G401 (cell line): ENCODE results near the gene SEC63. TPM values are rescaled to one million over a fixed set of nuclear protein-coding genes. Genes with fewer than 3 reads are reported as not detected.
A peak's percentile ranks its signal among the peaks of the same experiment; 100 is the strongest.
"Not testable (repeated sequence)": the region's sequence is repeated elsewhere in the genome, so short reads cannot be mapped to it uniquely, and the experiment has no call there.

ENCODE experiments used
- DNase-seq: peaks from one replicate; pipeline ENCODE4 v3.0.0-alpha.2; 2015; ENCODE audit warnings: low spot score
- in situ Hi-C: cut with HindIII; loops from 2 replicates; pipeline ENCODE4 v1.10.0; 2016; ENCODE audit warnings: low sequenced_read_pairs, mixed read lengths
- total RNA-seq: library from RNA; depleted of rRNA; stranded (reverse); fragments of >200 nt; shearing (Covaris generic); gene quantifications from 2 replicates; pipeline ENCODE4 v1.2.3, GENCODE V29; 2014; rRNA removed

Gene SEC63, protein sequence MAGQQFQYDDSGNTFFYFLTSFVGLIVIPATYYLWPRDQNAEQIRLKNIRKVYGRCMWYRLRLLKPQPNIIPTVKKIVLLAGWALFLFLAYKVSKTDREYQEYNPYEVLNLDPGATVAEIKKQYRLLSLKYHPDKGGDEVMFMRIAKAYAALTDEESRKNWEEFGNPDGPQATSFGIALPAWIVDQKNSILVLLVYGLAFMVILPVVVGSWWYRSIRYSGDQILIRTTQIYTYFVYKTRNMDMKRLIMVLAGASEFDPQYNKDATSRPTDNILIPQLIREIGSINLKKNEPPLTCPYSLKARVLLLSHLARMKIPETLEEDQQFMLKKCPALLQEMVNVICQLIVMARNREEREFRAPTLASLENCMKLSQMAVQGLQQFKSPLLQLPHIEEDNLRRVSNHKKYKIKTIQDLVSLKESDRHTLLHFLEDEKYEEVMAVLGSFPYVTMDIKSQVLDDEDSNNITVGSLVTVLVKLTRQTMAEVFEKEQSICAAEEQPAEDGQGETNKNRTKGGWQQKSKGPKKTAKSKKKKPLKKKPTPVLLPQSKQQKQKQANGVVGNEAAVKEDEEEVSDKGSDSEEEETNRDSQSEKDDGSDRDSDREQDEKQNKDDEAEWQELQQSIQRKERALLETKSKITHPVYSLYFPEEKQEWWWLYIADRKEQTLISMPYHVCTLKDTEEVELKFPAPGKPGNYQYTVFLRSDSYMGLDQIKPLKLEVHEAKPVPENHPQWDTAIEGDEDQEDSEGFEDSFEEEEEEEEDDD
- total RNA-seq, result 2.3 and 20.2 TPM in 2 replicates

DNA sequence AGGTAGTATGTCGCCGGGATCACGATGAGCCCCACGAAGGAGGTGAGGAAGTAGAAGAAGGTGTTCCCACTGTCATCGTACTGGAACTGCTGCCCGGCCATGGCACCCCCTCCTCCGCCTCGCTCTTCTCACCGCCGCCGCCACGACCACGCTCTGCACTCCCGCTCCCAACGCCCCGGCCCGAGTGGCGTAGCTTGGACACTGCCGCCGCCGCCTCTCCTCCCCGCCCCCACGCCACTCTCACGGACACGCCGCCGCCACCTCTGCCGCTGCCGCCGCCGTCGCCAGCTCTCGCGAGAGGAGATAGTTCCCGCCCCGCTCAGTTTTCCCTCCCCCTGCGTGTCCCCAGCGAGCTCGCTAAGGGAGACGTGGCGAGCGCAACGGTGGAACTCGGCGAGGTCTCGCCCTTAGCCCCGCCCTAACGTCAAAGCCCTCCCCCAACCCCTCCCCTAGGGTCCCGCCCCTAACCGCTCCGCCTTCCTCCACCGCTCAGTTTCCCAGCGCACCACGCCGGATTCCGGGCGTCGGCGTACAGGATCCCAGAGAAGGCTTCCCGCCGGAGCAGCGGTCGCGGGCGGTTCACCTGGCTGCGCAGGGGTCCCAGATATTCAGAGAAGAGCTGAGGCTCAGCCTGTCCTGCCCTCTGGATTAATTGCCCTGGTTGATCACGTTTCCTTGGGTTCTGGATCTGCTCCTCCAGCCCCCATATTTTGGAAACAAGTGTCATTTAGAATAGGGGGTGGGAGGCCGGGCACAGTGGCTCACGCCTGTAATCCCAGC, at the start of gene SEC63:
Gene SEC63, minus strand, starts transcription at position 300 of the 780 bp plus-strand sequence. Its CDS starts 199 bp downstream, at position 101.
- DNase-seq, result peak; percentile 98
- in situ Hi-C loops, result no loop called here

DNA sequence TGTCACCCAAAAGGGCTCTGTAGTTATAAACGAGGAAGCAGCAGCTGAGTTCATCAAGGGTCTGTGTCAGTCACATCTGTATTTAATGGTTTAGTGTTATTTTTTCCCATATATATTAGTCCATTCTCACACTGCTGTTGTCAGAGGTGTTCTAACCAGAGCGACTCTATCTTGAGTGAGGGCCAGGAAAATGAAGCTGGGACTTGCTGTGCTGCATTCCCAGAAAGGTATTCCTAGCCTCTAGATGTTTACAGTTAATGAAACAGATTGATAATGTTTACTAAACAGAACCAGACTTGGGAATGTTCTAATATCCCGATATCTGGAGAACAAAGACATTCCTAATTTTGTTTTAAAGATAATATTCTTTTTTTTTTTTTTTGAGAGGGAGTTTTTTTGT, 48.0 kb upstream of the SEC63 start:
- in situ Hi-C loops, result no loop called here
- DNase-seq, result no peak

DNA sequence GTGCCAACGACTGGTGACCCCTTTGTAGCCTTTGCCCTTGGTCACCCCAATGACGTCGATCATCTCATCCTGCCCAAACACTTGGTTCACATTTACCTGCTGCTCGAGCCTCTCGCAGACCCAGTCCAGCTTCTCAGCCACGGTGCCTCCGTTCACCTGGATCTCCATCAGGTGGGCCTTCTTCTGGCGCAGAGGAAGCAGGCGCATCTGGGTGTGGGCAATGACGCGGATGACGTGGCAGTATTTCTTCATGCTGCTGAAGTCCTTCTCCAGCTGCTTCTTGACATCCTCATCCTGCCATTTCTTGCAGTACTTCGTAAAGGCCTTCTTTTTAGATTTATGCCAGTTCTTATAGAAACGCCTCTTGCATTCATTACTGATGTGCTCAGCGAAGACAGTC, 46.9 kb upstream of the SEC63 start:
- no peak for DNase-seq
- in situ Hi-C loops, result no loop called here

DNA sequence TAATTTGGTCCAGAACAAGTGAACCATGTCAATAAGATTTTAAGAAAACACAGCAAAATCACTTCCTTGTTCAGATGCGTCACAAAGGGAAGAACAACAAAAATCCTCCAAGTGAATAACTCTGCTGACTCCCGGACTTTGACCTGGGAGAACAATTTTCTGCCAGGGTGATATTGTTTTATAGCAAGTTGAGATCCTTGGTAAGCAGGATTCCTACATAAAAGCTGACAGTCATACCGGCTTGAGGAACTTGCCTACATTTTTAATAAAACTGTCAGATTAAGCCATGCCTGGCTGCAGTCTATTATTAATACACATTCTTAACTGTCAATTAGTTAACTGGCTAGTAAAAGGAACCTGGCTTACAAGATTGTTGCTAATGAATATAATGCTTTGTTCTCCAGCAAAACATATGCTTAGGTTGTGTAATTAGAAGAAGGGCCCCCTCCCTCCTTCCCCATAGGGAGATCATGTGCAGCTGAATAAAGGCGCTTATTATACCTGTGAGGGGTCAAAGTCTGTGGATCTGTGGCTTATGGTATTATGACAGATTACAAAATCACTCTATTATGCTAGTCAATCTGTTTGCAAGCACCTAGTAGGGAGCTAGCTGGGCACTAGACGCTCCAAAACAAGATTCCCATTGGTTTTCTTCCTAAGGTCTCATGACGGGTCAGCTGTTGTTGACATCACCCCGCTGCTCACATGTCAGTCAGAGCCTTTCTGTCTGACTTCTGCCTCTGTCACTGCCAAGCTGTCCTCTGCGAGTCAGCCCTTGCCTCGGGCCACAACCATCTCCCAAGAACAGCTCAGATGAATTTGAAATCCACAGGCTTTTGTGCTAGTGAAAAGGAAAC, 44.6 kb upstream of the SEC63 start:
- peak; percentile 28 for DNase-seq
- in situ Hi-C loops, result no loop called here

DNA sequence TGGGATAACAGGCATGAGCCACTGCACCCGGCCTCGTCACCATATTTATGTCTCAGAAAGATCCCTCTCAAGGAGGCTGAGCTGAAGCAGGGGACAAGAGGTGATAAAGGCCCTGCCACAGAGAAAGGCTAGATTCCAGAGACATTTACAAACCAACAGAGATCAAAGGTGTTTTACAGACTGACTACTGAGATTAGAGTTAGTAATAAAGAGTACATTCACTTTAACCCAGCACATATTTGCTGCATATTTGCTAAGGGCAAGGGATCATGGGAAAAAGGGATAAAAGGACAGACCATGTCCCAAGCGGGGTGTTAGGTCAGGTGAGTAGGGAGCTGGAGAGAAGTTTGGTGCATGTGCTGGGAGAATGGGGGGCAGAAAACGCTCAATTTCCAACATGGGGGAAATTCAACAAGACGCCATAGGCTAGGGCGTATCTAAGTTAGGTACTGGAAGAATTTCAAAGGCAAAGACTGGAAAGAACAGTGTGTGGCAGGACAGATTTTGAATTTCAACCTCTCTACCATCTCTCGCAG, 43.8 kb upstream of the SEC63 start:
- in situ Hi-C loops, result no loop called here
- no peak for DNase-seq

DNA sequence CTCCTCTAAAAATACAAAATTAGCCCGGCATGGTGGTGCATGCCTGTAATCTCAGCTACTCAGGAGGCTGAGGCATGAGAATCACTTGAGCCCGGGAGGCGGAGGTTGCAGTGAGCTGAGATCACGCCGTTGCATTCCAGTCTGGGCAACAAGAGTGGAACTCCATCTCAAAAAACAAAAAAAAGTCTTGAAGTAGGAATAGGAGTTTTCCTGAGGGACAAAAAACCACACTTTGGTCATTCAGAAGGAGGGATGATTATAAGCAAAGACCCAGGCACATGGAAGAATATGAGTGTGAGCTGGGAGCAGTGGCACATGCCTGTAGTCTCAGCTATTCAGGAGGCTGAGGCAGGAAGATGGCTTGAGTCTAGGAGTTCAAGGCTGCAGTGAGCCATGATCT, 42.3 kb upstream of the SEC63 start:
- DNase-seq, in situ Hi-C loops: not testable (repeated sequence)

DNA sequence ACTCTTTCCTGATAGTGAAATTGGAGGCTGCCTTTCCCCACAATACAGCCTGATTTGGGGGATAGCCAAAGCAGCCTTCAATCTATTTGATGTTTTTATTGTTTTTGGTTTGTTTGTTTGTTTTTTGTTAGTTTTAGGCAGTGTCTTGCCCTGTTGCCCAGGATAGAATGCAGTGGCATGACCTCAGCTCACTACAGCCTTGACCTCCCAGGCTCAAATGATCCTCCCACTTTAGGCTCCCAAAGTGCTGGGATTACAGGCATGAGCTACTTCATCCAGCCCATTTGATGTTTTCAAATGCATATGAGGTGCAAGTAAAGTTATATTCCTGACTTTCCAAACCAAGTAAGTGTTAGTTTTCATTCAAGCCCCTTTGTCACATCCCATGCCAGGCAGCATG, 41.3 kb upstream of the SEC63 start:
- DNase-seq, result no peak
- in situ Hi-C loops, result no loop called here

DNA sequence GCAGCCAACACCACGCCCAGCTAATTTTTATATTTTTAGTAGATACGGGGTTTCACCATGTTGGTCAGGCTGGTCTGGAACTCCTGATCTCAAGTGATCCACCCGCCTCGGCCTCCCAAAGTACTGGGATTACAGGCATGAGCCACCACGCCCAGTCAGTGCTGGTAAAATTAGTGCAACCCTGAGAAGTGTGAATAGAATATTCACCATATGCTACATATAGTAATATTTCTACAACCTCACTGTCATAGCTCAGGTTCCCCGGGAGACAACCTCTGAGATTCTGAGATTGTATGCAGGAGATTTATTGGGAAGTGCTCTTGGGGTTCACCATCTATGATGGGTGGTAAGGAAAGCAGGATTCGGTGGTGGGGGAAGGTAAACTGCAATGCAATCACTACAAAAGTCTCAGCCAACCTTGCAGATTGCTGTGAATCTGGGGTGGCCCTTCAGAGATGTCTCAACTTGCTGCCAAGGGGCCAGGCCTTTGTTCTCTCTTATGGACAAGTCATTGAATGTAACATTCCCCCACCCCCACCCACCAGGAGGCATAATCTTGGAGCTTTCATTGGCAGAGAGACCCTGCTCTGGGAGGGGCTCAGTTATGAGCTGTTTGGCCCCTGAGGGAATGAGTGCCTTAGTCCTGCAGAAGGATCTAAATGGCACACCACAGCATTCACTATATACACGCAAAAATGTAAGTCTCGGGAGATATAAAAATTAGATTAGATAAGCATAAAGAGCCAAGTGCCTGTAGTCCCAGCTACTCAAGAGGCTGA, 34.0 kb upstream of the SEC63 start:
- no peak for DNase-seq
- in situ Hi-C loops, result no loop called here

DNA sequence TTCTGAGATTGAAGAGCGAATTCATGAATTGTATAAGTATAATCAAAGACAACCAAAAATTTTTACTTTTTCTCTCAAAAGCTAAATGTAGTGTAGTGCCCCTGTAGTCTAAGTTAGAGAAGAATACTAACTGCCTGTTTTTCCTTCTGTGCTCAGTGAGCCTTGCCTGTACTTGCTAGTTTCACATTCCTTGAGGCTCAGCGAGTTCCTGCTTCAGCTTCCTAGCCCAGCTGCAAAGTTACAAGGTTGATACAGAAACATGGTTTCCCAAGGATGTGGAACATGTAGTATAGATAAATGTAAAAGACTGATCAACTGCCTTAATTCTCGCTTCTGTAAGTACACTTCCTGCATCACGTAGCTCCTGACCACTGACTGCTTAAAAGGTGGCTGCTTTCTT, 33.1 kb upstream of the SEC63 start:
- in situ Hi-C loops, result no loop called here
- DNase-seq, result no peak

DNA sequence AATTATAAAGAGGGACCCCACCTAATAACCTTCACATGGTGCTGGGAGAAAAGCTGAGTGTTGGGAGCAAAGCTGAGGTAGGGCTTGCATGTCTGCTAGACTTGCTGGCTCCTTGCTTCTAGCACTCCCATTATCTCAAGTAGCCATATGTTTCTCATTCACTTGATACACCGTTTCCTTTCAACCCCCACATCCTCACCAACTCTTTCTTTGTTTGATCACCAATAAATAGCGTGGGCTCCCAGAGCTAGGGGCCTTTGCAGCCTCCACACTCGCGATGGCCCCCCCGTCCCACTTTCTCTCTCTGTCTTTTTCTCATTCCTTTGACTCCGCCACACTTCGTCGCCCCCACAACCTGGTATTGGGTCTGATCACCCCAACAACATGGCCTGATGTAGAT, 32.6 kb upstream of the SEC63 start:
- DNase-seq, in situ Hi-C loops: not testable (repeated sequence)

DNA sequence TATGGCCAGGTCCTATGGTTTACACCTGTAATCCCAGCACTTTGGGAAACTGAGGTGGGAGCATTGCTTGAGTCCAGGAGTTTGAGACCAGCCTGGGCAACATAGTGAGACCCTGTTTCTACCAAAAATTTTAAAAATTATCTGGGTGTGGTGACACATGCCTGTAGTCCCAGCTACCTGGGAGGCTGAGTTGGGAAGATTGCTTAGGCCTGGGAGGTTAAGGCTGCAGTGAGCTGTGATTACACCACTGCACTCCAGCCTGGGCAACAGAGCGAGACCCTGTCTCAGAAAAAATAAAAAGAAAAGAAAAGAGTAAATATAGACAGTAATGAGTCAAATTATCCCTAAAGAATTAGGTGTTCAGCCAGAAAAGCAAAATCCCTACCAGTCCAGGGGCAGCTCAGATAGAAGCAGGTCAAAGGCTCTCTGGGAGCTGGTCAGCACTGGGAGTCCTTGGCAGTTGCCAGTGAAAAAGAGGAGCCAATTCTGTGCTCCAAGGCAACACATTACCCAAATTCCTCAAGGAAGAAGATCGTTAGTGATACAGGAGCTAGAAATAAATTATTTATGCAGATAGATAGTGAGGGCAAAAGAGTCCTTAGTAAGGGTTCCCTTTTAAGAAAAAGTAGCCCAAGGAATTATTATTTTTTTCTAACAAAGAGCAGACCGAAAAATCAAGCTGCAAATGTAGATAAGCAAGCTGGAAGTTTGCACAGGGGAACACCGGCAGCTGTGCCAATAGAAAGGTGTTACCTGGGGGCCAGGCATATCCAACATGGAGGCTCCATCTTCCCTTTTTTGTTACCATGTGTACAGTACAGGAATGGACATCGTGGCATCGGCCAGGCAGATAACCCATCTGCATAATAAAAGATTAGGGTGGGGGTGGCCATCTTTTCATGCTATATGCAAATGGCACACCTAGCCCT, 31.4 kb upstream of the SEC63 start:
- in situ Hi-C loops, result no loop called here

DNA sequence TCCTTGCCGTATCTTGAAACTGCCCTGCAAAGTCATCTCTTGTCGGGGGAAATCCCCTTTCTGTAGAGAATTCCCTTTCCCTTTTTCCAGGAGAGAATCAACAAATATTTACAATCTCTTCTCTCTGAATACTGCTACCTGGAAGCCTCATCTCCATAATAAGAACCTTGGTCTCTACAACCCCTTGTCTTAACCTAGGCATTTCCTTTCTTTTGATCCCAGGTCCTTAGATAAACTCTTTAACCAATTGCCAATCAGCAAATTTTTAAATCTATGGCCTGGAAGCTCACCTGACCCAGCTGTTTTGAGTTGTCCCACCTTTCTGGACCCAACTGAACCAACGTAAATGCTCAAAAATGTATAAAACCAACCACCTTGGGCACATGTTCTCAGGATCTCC, 30.6 kb upstream of the SEC63 start:
- no peak for DNase-seq
- in situ Hi-C loops, result no loop called here

More for the DNA sequence above, 31.4 kb upstream of the SEC63 start:
- DNase-seq, result no peak

DNA sequence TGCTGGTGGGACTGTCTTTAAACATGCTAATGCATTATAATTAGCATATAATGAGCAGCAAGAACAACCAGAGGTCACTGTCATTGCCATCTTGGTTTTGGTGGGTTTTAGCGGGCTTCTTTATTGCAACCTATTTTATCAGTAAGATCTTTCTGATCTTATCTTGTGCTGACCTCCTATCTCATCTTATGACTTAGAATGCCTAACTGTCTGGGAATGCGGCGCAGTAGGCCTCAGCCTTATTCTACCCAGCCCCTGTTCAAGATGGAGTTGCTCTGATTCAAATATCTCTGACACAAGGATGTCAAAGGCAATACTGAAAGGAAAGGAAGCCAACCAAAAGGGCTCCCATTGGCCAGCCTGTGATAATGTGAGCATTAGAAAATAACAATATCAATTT, 29.8 kb upstream of the SEC63 start:
- DNase-seq, result no peak
- in situ Hi-C loops, result no loop called here

DNA sequence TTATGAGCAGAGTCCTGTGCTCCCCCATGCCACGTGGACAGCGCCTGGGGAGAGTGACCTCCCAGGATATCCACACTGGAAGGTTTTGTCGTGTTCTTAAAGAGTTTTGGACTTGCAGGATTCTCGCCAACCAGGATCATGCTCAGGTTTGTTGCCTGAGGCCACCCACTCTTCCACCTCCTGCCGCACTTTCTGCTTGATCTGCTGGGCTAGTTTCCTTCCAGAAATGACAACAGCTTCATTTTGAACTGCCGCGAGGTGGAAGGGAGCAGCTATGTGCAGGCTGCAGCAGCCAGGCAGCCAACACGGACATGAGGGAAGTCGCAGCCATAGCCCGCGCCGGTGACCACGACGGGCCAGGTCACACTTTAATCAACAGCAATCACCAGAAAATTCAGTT, 27.7 kb upstream of the SEC63 start:
- in situ Hi-C loops, result no loop called here
- DNase-seq, result no peak

DNA sequence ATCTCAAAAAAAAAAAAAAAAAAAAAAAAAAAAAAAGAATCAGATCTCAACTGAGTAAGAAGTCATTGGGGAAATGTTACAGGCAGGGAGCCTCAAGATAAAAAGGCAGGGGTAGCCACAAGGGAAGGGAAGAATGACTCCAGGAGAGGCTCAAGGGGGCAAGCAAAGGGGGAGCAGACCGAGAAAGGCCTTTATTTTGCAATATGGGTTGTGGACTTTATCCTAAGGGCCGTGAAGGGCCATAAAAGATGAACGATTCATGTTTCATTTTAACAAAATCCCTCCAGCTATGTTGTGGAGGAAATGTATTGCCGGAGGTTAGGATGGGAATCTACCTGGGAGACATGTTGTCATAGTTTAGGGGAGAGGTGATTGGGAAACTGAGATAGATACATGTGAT, 25.8 kb upstream of the SEC63 start:
- in situ Hi-C loops, result no loop called here
- no peak for DNase-seq

DNA sequence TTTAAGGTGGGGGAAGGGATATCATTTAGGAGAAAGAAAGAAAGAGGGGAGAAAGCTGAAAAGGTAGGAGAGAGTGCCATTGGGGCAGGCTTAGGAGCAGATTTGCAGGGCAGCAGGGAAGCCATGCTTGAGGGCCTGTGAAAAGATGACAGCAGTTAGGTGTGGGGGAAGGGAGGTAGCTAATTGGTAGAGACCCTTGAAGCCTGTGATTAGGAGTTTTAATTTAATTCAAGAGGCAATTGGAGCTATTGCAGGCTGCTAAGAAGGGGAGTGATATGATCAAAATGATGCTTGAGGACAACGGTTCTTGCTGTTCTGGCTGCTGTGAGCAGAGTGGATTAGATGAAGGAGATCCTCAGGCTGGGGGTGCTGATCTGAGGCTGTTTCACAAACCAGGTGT, 24.5 kb upstream of the SEC63 start:
- DNase-seq, result no peak
- in situ Hi-C loops, result no loop called here

DNA sequence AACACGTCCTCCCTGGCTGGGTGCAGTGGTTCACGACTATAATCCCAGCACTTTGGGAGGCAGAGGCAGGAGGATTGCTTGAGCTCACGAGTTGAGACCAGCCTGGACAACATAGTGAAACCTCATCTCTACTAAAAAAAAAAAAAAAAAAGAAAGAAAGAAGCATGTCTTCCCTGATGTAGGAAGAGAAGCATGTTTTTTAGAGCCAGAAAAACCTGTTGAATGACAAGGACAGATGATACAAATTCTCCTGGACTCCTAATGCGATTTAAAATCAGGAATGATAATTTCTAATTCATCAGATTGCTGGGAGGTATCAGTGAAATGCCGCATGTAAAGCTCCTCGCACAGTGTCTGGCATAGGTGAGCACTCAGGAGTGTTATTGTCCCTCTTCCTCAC, 23.7 kb upstream of the SEC63 start:
- in situ Hi-C loops, result no loop called here
- DNase-seq, result no peak
